Panc1 (cell line): ENCODE measurements around the gene OSER1. TPM values are rescaled to one million over a fixed set of nuclear protein-coding genes. Genes with fewer than 3 reads are reported as not detected.

Experiments
- ATAC-seq: fragments of 200-7000 bp; cut with Tn5 transposase; 2 replicates; pipeline ENCODE4 v1.9.1; 2020; ENCODE audit warnings: mild to moderate bottlenecking, moderate library complexity
- BruUV-seq: library from RNA; stranded (reverse); fragments of 400-500 nt; replicated peaks from 2 replicates; lab custom pipeline; 2021; lab: Mats Ljungman, UMichigan
- CTCF ChIA-PET: fragments of 300-600 bp; sonication (Branson Sonifier 250); formaldehyde crosslinking; loops from one replicate; lab custom pipeline; 2022; ENCODE audit warnings: antibody characterized with exemption; lab: Charles Lee
- POLR2A ChIA-PET: fragments of 300-600 bp; sonication (Branson Sonifier 250); formaldehyde crosslinking; loops from one replicate; lab custom pipeline; 2022; ENCODE audit warnings: antibody characterized with exemption; lab: Charles Lee
- DNase-seq: peaks from one replicate; pipeline ENCODE4 v3.0.0-alpha.2; 2010; ENCODE audit warnings: low read depth, low spot score
- H3K27ac ChIP-seq: 2 replicates; pipeline ENCODE4 v1.5.1; 2011; ENCODE audit warnings: mild to moderate bottlenecking, low read length, inconsistent platforms
- H3K27me3 ChIP-seq: fragments of 200-500 bp; sonication (Bioruptor generic); 2 replicates; pipeline ENCODE4 v1.6.0; 2014; ENCODE audit warnings: low read length, inconsistent platforms; ENCODE audit not compliant: control insufficient read depth, insufficient read depth
- H3K36me3 ChIP-seq: fragments of 200-500 bp; sonication (Bioruptor generic); 2 replicates; pipeline ENCODE4 v1.5.1; 2014; ENCODE audit warnings: inconsistent platforms, mild to moderate bottlenecking, low read length, moderate library complexity; ENCODE audit not compliant: control insufficient read depth, insufficient read depth
- H3K4me1 ChIP-seq: 2 replicates; pipeline ENCODE4 v1.5.1; 2011; ENCODE audit warnings: inconsistent platforms, mild to moderate bottlenecking, low read length, moderate library complexity; ENCODE audit not compliant: control insufficient read depth, insufficient read depth
- H3K4me3 ChIP-seq, 2 experiments: 2 replicates each; pipeline ENCODE4 v1.5.1; 2011 to 2012; ENCODE audit warnings: low read depth in 2 of 2, low read length in 2 of 2, mild to moderate bottlenecking in 2 of 2, inconsistent platforms in 1 of 2, moderate library complexity in 1 of 2
- H3K9me3 ChIP-seq: fragments of 200-500 bp; sonication (Bioruptor generic); 2 replicates; pipeline ENCODE4 v1.5.1; 2014; ENCODE audit warnings: low read depth, mild to moderate bottlenecking, inconsistent platforms, low read length, moderate library complexity; ENCODE audit not compliant: control insufficient read depth, insufficient read depth
- POLR2AphosphoS5 ChIP-seq: IDR thresholded peaks from 2 replicates; pipeline ENCODE4 v1.6.1; 2012; ENCODE audit warnings: mild to moderate bottlenecking, low read depth, low read length, moderate library complexity
- SIN3A ChIP-seq: IDR thresholded peaks from 2 replicates; pipeline ENCODE4 v1.6.1; 2012; ENCODE audit warnings: low read depth, mild to moderate bottlenecking, low read length, moderate library complexity, borderline replicate concordance; ENCODE audit not compliant: insufficient read depth
- TCF7L2 ChIP-seq: IDR thresholded peaks from 2 replicates; pipeline ENCODE4 v1.6.1; 2011; ENCODE audit warnings: mild to moderate bottlenecking, low read depth, low read length, inconsistent platforms
- in situ Hi-C: cut with HindIII; loops from 2 replicates; pipeline ENCODE4 v1.10.0; 2016; ENCODE audit warnings: low sequenced_read_pairs, low pct_unique_long_range_greater_than_20kb
- intact Hi-C: fragments of 100-400 bp; cut with micrococcal nuclease; formaldehyde crosslinking; loops from one replicate; pipeline ENCODE4 v1.10.0; 2022; ENCODE audit not compliant: unreplicated experiment
- total RNA-seq: library from RNA; stranded (reverse); gene quantifications from one replicate; pipeline ENCODE4 v1.2.1, GENCODE V29; 2021; ENCODE audit not compliant: unreplicated experiment
- TF ChIP-seq, protein P1 (sequence below), 2 experiments: IDR thresholded peaks; 2 replicates each; pipeline ENCODE4 v1.6.1; 2011 to 2012; ENCODE audit warnings: low read depth in 2 of 2, control low read depth in 1 of 2, low read length in 1 of 2, mild to moderate bottlenecking in 1 of 2, moderate library complexity in 1 of 2; ENCODE audit not compliant: insufficient read depth in 1 of 2
- TF ChIP-seq, protein P2 (sequence below): fragments of 450-650 bp; IDR thresholded peaks from 2 replicates; pipeline ENCODE4 v1.5.1; 2017; ENCODE audit warnings: mild to moderate bottlenecking

The OSER1 gene
- total RNA-seq, 1 experiment from 2014 or later: 37.8 TPM

DNA sequence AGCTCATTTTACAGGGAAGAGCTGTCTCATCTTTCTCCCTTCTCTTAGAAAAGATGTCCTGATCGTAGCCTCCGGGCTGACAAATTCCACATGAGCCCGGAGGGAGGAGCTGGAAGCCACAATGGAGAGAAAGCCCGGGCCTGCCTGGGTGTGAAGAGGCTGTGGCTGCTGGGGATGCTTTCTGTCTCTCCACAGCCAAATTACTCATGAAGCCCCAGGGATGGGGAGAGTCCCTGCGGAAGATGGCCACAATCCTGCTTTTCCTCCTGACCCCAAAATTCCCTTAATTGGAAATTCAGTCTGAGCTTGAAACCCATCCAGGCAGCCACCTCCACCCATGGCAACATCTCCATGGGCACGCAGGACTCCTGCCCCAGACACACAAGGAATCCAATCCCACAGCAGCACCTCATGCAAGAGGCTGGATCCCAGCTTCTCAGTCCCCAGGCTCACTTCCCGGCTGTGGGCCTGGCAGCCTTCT, 56.0 kb downstream of the OSER1 start:
- DNase-seq: no peak
- in situ Hi-C loops (no loop called here), intact Hi-C loops (no loop called here)
- no peak overlapping the region for H3K4me3 ChIP-seq
- ChIA-PET CTCF (no interaction called here), POLR2A (no interaction called here)
- TF ChIP-seq TCF7L2: no peak
- TF ChIP-seq, protein P1, sequence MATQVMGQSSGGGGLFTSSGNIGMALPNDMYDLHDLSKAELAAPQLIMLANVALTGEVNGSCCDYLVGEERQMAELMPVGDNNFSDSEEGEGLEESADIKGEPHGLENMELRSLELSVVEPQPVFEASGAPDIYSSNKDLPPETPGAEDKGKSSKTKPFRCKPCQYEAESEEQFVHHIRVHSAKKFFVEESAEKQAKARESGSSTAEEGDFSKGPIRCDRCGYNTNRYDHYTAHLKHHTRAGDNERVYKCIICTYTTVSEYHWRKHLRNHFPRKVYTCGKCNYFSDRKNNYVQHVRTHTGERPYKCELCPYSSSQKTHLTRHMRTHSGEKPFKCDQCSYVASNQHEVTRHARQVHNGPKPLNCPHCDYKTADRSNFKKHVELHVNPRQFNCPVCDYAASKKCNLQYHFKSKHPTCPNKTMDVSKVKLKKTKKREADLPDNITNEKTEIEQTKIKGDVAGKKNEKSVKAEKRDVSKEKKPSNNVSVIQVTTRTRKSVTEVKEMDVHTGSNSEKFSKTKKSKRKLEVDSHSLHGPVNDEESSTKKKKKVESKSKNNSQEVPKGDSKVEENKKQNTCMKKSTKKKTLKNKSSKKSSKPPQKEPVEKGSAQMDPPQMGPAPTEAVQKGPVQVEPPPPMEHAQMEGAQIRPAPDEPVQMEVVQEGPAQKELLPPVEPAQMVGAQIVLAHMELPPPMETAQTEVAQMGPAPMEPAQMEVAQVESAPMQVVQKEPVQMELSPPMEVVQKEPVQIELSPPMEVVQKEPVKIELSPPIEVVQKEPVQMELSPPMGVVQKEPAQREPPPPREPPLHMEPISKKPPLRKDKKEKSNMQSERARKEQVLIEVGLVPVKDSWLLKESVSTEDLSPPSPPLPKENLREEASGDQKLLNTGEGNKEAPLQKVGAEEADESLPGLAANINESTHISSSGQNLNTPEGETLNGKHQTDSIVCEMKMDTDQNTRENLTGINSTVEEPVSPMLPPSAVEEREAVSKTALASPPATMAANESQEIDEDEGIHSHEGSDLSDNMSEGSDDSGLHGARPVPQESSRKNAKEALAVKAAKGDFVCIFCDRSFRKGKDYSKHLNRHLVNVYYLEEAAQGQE (IDR thresholded peaks at IDR 0.05; ENCODE audit: insufficient read depth in 1 of 2, low read depth in 2 of 2, low read length in 1 of 2): no peak
- TF ChIP-seq SIN3A: no peak
- TF ChIP-seq, protein P2, sequence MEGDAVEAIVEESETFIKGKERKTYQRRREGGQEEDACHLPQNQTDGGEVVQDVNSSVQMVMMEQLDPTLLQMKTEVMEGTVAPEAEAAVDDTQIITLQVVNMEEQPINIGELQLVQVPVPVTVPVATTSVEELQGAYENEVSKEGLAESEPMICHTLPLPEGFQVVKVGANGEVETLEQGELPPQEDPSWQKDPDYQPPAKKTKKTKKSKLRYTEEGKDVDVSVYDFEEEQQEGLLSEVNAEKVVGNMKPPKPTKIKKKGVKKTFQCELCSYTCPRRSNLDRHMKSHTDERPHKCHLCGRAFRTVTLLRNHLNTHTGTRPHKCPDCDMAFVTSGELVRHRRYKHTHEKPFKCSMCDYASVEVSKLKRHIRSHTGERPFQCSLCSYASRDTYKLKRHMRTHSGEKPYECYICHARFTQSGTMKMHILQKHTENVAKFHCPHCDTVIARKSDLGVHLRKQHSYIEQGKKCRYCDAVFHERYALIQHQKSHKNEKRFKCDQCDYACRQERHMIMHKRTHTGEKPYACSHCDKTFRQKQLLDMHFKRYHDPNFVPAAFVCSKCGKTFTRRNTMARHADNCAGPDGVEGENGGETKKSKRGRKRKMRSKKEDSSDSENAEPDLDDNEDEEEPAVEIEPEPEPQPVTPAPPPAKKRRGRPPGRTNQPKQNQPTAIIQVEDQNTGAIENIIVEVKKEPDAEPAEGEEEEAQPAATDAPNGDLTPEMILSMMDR: no peak
- TF ChIP-seq POLR2AphosphoS5: no peak
- no peak for ATAC-seq
- BruUV-seq: no TSS peak
- no peaks in the 10 kb centered on the region for H3K36me3 ChIP-seq
- peaks cover 2% of the 10 kb centered on the region; the same call in 1 of the 2 replicates for H3K27me3 ChIP-seq
- no peaks in the 10 kb centered on the region for H3K9me3 ChIP-seq
- no peaks in the 10 kb centered on the region for H3K4me1 ChIP-seq
- no peak overlapping the region for H3K27ac ChIP-seq

DNA sequence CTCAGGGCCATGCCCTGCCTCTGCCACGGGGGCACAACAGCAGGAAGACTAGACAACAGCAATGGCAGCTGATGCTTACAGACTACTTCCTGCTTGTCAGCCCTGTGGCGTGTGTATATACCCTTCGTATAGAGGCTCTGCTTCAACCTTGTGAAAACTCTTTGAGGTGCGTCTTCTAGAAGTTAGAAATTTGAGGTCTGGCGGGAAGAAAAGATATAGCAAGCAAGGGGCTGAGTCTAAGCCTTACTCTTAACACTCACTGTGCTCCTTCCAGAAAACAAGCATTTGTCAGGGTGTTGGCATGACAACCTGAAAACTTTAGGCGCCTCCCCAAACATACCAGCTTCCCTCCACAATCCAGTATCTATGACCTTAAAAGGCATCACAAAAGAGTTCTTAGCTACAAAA, 56.9 kb downstream of the OSER1 start:
- Histone ChIP-seq H3K36me3 (no peaks in the 10 kb centered on the region), H3K4me1 (no peaks in the 10 kb centered on the region), H3K27me3 (peaks cover 2% of the 10 kb centered on the region; the same call in 1 of the 2 replicates), H3K27ac (no peak overlapping the region), H3K9me3 (no peaks in the 10 kb centered on the region), H3K4me3 (no peak overlapping the region)
- ATAC-seq (no peak), DNase-seq (no peak)
- CTCF ChIA-PET: no interaction called here
- TF ChIP-seq POLR2AphosphoS5 (no peak), SIN3A (no peak), TCF7L2 (no peak)
- TF ChIP-seq, protein P2: no peak
- TF ChIP-seq, protein P1 (IDR thresholded peaks at IDR 0.05; ENCODE audit: insufficient read depth in 1 of 2, low read depth in 2 of 2, low read length in 1 of 2): no peak
- POLR2A ChIA-PET: no interaction called here
- intact Hi-C loops: no loop called here
- in situ Hi-C loops: no loop called here
- BruUV-seq: no TSS peak
